GM12872 (cell line): ENCODE results near the gene INO80.

ENCODE experiments used
- CTCF ChIP-seq: IDR thresholded peaks from 3 replicates; pipeline ENCODE4 v1.5.1; 2011; ENCODE audit warnings: low read depth, mild to moderate bottlenecking, low read length, moderate library complexity; ENCODE audit not compliant: insufficient read depth

INO80 gene

DNA sequence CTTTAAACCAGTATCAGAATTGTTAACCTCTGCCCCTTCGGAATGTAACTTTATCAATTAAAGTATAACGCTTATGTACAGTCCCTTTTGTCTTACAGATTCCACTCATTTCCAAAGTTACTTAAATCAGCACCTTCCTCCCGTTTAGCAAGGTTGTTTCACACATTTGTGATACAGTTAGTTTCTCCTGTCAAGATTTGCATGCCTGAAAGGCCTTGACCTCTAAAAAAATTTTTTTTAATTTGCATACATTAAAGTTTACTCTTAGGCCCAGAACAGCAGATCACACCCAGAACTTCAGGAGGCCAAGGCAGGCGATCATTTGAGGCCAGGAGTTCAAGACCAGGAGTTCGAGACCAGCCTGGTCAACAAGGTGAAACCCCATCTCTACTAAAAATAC lies 9.1 kb downstream of the INO80 start:
- no peak for TF ChIP-seq CTCF

DNA sequence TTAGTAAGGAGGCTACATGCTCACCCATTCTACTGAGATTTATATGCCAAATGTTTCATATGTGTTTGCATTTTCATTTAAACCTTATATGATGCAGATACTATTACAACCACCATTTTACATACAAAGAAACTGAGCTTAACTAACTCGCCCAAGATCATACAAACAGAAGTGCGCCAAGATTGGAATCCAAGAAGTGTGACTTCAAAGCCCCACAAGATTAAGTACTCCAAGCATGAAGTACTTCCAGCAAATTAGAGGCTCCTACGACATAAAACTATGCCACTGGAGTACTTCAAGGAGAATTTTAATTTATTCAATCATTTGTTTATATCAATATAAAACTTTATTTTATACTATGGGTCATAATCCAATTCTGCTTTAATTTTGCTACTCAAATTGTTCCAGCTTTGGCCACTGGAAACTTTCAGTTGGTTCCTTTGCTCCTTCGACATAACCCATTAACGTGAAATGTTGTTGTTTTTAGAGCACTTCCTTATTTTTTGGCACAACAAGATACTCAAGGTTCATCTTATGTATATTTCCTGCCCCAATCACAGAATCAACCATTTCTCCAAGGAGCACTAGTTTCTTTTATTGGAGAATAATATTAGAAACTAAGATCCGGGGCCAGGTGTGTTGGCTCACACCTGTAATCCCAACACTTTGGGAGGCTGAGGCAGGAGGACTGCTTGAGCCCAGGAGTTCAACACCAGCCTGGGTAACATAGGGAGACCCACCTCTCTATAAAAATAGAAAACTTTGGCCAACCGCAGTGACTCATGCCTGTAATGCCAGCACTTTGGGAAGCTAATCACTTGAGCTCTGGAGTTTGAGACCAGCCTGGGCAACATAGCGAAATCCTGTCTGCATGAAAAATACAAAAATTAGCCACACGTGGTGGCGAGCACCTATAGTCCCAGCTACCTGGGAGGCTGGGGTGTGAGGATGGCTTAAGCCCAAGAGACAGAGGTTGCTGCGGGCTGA lies 10.4 kb downstream of the INO80 start:
- TF ChIP-seq CTCF, result no peak

DNA sequence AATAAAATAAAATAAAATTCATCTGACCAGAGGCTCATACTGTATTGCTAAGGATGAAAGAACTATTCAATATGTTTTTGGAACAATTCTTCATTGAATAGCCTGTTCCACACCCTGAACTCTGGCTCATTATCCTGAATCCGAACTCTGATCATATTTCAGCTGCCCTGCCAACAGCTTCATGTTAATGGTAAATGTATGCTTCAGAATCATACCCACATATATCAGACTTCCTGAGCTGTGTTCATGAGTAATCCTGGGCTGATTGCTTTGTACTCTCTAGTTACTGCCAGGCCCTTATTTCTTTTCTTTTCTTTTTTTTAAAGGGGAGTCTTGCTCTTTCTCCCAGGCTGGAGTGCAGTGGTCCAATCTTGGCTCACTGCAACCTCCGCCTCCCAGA lies 11.8 kb downstream of the INO80 start:
- TF ChIP-seq CTCF, result no peak

- no peak for TF ChIP-seq CTCF
These were observed 13.2 kb downstream of the INO80 start for GRCh38 chr15:41102854-41103253.

DNA sequence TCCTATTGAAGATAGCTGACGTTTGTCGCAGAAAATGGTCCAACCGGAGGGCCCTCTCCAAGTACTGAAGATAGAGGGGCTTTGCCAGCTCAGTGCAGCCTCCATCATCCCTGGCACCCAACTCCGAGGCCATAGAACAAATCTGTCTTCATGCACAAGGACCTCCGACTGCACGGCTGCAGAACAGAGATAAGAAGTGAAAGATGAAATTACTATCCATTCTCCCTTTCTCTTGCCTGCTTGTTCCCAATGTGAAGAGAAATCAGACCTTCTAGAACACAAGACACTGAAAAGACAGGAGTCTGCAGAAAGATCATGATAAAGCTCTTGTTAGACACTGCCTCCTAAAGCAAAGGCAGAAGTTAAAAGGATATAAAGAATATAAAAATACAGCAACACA lies 19.9 kb downstream of the INO80 start:
- TF ChIP-seq CTCF, result no peak

- TF ChIP-seq CTCF, result no peak
These were observed 31.1 kb downstream of the INO80 start for GRCh38 chr15:41085029-41085428.

DNA sequence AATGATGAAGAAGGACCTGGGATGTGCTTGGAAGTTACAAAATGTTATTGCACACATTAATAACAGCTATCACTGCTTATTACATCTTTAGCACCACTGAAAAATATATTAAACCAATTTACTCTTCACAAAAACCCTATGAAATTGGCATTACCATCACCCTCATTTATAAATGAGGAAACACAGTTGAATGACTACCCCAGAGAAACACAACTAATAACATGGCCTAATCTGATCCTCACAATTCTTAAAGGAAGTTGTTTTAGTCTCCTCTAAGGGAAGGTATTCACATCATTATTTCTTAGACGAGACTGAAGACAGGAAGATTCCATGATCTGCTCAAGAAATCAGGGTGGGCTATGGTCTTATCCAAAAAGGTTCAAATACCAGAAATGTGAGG lies 35.9 kb downstream of the INO80 start:
- TF ChIP-seq CTCF, result no peak
